ENCODE results near the gene CDHR5. TPM values are rescaled to one million over a fixed set of nuclear protein-coding genes. Genes with fewer than 3 reads are reported as not detected.

CDHR5 gene
- total RNA-seq, 1 donor from 2014 or later: 0.24 TPM

GRCh38 chr11:610146-610801 is 14.5 kb downstream of the CDHR5 start:
- no peak overlapping the region for H3K27ac Mint-ChIP-seq
- DNase-seq (ENCODE audit: low spot score, unreplicated experiment): no peak
- no peaks in the 10 kb centered on the region for H3K9me3 Mint-ChIP-seq (ENCODE audit: low read depth)
- no peak for TF ChIP-seq CTCF (IDR thresholded peaks at IDR 0.05; ENCODE audit: unreplicated experiment)
- peaks cover under 1% of the 10 kb centered on the region for H3K4me1 Mint-ChIP-seq (ENCODE audit: low read depth)
- peaks cover 12% of the 10 kb centered on the region for H3K36me3 Mint-ChIP-seq (ENCODE audit: insufficient read depth)
- no peak overlapping the region for H3K4me3 Mint-ChIP-seq (ENCODE audit: low read depth)
- no peaks in the 10 kb centered on the region for H3K27me3 Mint-ChIP-seq

GRCh38 chr11:609341-609811 is 15.4 kb downstream of the CDHR5 start:
- DNase-seq (ENCODE audit: low spot score, unreplicated experiment): no peak
- Mint-ChIP-seq H3K27me3 (no peaks in the 10 kb centered on the region), H3K27ac (no peak overlapping the region), H3K36me3 (ENCODE audit: insufficient read depth) (peaks cover 12% of the 10 kb centered on the region), H3K9me3 (ENCODE audit: low read depth) (no peaks in the 10 kb centered on the region), H3K4me1 (ENCODE audit: low read depth) (no peaks in the 10 kb centered on the region), H3K4me3 (ENCODE audit: low read depth) (no peak overlapping the region)
- no peak for TF ChIP-seq CTCF (IDR thresholded peaks at IDR 0.05; ENCODE audit: unreplicated experiment)

GRCh38 chr11:608791-609251 is 15.9 kb downstream of the CDHR5 start:
- Mint-ChIP-seq H3K27me3 (no peaks in the 10 kb centered on the region), H3K9me3 (ENCODE audit: low read depth) (no peaks in the 10 kb centered on the region), H3K4me3 (ENCODE audit: low read depth) (no peak overlapping the region), H3K27ac (no peak overlapping the region), H3K36me3 (ENCODE audit: insufficient read depth) (peaks cover 15% of the 10 kb centered on the region), H3K4me1 (ENCODE audit: low read depth) (no peaks in the 10 kb centered on the region)
- DNase-seq (ENCODE audit: low spot score, unreplicated experiment): no peak
- no peak for TF ChIP-seq CTCF (IDR thresholded peaks at IDR 0.05; ENCODE audit: unreplicated experiment)

- TF ChIP-seq CTCF (IDR thresholded peaks at IDR 0.05; ENCODE audit: unreplicated experiment): no peak
- H3K36me3 Mint-ChIP-seq (ENCODE audit: insufficient read depth): peaks cover 17% of the 10 kb centered on the region
- no peak overlapping the region for H3K4me3 Mint-ChIP-seq (ENCODE audit: low read depth)
- H3K27me3 Mint-ChIP-seq: no peaks in the 10 kb centered on the region
- H3K4me1 Mint-ChIP-seq (ENCODE audit: low read depth): no peaks in the 10 kb centered on the region
- no peak for DNase-seq (ENCODE audit: low spot score, unreplicated experiment)
- peak overlapping the region; percentile 16 for H3K27ac Mint-ChIP-seq
- H3K9me3 Mint-ChIP-seq (ENCODE audit: low read depth): no peaks in the 10 kb centered on the region
Measured at GRCh38 chr11:607971-608659, 16.6 kb downstream of the CDHR5 start.

- Mint-ChIP-seq H3K27ac (peak overlapping the region; percentile 78), H3K9me3 (ENCODE audit: low read depth) (no peaks in the 10 kb centered on the region), H3K4me3 (ENCODE audit: low read depth) (no peak overlapping the region), H3K27me3 (no peaks in the 10 kb centered on the region), H3K36me3 (ENCODE audit: insufficient read depth) (peaks cover 17% of the 10 kb centered on the region), H3K4me1 (ENCODE audit: low read depth) (no peaks in the 10 kb centered on the region)
- no peak for DNase-seq (ENCODE audit: low spot score, unreplicated experiment)
- TF ChIP-seq CTCF (IDR thresholded peaks at IDR 0.05; ENCODE audit: unreplicated experiment): no peak
Measured at GRCh38 chr11:607020-607780, 17.6 kb downstream of the CDHR5 start.

Data from progenitor cell of endocrine pancreas (in vitro differentiated cells).